Kidney epithelial cell (primary cell): Measurements from ENCODE around the gene SMARCC1. TPM values are rescaled to one million over a fixed set of nuclear protein-coding genes. Genes with fewer than 3 reads are reported as not detected.

Source experiments
- DNase-seq: peaks from one replicate; pipeline ENCODE4 v3.0.0-alpha.2; 2010; ENCODE audit warnings: low read depth
- H3K27me3 ChIP-seq: 2 replicates; pipeline ENCODE4 v1.6.0; 2011; ENCODE audit warnings: low read length; ENCODE audit not compliant: control insufficient read depth, insufficient read depth
- H3K36me3 ChIP-seq: 2 replicates; pipeline ENCODE4 v1.5.1; 2011; ENCODE audit warnings: low read length; ENCODE audit not compliant: control insufficient read depth, insufficient read depth
- H3K4me3 ChIP-seq: 2 replicates; pipeline ENCODE4 v1.5.1; 2011; ENCODE audit warnings: low read depth, mild to moderate bottlenecking, control low read depth, low read length
- total RNA-seq: library from RNA; depleted of rRNA; stranded (reverse); fragments of >200 nt; gene quantifications from 2 replicates; pipeline ENCODE4 v1.2.3, GENCODE V29; 2015
- TF ChIP-seq, protein P1 (sequence below): IDR thresholded peaks from 2 replicates; pipeline ENCODE4 v1.5.1; 2011; ENCODE audit warnings: mild to moderate bottlenecking, moderate library complexity, low read length, control low read depth, inconsistent platforms; ENCODE audit not compliant: insufficient read depth, poor library complexity, severe bottlenecking

Gene SMARCC1
- total RNA-seq, 1 donor from 2014 or later, result 94.0 TPM

GRCh38 chr3:47611576-47611975, 170.1 kb downstream of the SMARCC1 start:
- TF ChIP-seq, protein P1, sequence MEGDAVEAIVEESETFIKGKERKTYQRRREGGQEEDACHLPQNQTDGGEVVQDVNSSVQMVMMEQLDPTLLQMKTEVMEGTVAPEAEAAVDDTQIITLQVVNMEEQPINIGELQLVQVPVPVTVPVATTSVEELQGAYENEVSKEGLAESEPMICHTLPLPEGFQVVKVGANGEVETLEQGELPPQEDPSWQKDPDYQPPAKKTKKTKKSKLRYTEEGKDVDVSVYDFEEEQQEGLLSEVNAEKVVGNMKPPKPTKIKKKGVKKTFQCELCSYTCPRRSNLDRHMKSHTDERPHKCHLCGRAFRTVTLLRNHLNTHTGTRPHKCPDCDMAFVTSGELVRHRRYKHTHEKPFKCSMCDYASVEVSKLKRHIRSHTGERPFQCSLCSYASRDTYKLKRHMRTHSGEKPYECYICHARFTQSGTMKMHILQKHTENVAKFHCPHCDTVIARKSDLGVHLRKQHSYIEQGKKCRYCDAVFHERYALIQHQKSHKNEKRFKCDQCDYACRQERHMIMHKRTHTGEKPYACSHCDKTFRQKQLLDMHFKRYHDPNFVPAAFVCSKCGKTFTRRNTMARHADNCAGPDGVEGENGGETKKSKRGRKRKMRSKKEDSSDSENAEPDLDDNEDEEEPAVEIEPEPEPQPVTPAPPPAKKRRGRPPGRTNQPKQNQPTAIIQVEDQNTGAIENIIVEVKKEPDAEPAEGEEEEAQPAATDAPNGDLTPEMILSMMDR, result no peak
- no peak for DNase-seq
- Histone ChIP-seq H3K27me3 (no peaks in the 10 kb centered on the region), H3K4me3 (no peak overlapping the region), H3K36me3 (peaks cover 3% of the 10 kb centered on the region)

- Histone ChIP-seq H3K4me3 (no peak overlapping the region), H3K36me3 (peaks cover 3% of the 10 kb centered on the region), H3K27me3 (no peaks in the 10 kb centered on the region)
- DNase-seq, result no peak
- TF ChIP-seq, protein P1, result no peak
These were observed 171.1 kb downstream of the SMARCC1 start for GRCh38 chr3:47610583-47610982.

- no peak for DNase-seq
- TF ChIP-seq, protein P1, result no peak
- peaks cover 3% of the 10 kb centered on the region for H3K36me3 ChIP-seq
- no peaks in the 10 kb centered on the region for H3K27me3 ChIP-seq
- H3K4me3 ChIP-seq, result no peak overlapping the region
These were observed 174.4 kb downstream of the SMARCC1 start for GRCh38 chr3:47607335-47607734.

DNA sequence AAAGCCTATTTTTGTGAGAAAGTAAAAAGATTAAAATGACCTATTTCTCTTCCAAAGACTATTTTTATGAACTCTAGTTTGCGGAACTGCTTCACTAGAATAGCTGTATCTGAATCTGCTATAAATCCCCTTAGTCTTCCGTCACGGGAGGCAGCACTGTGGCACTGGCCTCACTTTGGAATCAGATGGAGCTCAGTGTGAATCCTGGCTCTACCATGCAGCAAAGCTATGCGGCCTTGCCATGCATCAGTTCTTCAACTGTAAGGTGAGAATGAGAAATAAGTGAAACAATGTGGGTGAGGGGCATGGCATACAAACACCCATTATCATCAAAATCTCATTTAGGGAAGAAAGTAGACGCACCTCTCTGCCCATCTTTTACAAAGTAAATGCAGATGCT, 175.5 kb downstream of the SMARCC1 start:
- peaks cover 3% of the 10 kb centered on the region for H3K36me3 ChIP-seq

DNA sequence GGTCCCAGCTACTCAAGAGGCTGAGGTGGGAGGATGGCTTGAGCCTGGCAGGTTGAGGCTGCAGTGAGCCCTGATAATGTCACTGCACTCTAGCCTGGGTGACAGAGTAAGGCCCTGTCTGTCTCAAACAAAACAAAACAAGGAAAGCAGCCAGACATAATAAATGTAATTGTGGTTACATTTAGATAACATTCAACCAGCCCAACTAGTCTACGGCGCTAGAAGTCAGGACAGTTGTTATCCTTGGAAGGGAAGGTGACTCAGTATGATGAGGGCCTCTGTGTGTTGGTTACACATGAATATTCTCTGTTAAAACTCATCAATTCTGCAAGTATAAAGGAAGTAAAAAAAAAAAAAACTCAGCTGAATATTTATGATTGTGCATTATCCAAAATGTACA, 176.0 kb downstream of the SMARCC1 start:
- Histone ChIP-seq H3K27me3 (no peaks in the 10 kb centered on the region), H3K4me3 (no peak overlapping the region), H3K36me3 (peaks cover 3% of the 10 kb centered on the region)
- DNase-seq, result peak; percentile 42
- TF ChIP-seq, protein P1, result no peak

More for the DNA sequence above, 175.5 kb downstream of the SMARCC1 start:
- no peak overlapping the region for H3K4me3 ChIP-seq
- no peak for DNase-seq
- H3K27me3 ChIP-seq, result no peaks in the 10 kb centered on the region
- TF ChIP-seq, protein P1, result no peak

DNA sequence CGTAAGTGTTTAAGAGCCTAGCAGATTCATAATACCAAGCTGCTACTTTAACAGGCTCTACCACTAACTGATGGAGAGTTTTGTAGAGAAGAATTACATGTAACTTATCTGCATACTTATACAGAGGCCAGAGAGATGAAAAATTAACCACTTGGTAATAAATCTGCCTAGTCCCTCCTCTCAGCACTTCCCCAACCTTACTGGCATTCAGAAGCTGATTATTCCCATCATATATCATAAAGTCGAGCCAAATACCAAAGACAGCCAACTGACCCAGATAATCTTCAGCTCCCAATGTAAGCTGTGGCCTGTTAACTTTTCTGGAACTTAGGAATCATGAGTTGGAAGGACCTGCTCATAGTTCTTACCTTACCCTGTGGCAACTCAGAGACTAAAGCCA, 177.5 kb downstream of the SMARCC1 start:
- Histone ChIP-seq H3K27me3 (no peaks in the 10 kb centered on the region), H3K36me3 (no peaks in the 10 kb centered on the region), H3K4me3 (no peak overlapping the region)
- TF ChIP-seq, protein P1, result no peak
- DNase-seq, result no peak
